ENCODE measurements around the gene PLCXD1.

DNA sequence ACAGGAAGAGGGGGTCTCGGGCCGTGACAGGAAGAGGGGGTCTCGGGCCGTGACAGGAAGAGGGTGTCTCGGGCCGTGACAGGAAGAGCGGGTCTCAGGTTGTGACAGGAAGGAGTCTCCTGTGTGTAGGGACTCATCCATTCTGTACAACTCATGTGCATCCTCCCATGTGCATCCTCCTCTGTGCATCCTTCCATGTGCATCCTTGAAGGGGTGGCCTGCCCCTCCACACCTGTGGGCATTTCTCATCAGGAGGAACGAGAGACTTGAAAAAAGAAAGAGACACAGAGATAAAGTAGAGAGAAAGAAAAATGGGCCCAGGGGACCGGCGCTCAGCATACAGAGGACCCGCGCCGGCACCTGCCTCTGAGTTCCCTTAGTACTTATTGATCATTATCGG lies 30.2 kb upstream of the PLCXD1 start:
- TF ChIP-seq, protein P1, sequence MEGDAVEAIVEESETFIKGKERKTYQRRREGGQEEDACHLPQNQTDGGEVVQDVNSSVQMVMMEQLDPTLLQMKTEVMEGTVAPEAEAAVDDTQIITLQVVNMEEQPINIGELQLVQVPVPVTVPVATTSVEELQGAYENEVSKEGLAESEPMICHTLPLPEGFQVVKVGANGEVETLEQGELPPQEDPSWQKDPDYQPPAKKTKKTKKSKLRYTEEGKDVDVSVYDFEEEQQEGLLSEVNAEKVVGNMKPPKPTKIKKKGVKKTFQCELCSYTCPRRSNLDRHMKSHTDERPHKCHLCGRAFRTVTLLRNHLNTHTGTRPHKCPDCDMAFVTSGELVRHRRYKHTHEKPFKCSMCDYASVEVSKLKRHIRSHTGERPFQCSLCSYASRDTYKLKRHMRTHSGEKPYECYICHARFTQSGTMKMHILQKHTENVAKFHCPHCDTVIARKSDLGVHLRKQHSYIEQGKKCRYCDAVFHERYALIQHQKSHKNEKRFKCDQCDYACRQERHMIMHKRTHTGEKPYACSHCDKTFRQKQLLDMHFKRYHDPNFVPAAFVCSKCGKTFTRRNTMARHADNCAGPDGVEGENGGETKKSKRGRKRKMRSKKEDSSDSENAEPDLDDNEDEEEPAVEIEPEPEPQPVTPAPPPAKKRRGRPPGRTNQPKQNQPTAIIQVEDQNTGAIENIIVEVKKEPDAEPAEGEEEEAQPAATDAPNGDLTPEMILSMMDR (conservative IDR thresholded peaks at IDR 0.05 in 1 of 2, IDR thresholded peaks at IDR 0.05 in 1 of 2; ENCODE audit: extremely low read depth in 1 of 2, insufficient read depth in 1 of 2, low read depth in 1 of 2, low read length in 2 of 2), result no peak
- no peak for TF ChIP-seq EZH2 (IDR thresholded peaks at IDR 0.05; ENCODE audit: borderline replicate concordance, low read length)
